ENCODE data around the gene PLOD1. TPM values are rescaled to one million over a fixed set of nuclear protein-coding genes. Genes with fewer than 3 reads are reported as not detected.

PLOD1 gene
- polyA plus RNA-seq, 3 donors, result 95.0 to 120 (median 98.6) TPM

Other genes starting within 250 kb of the PLOD1 start
- gene DRAXIN, start 243.0 kb upstream of the PLOD1 start, polyA plus RNA-seq (ENCODE audit: insufficient read length in 3 of 3), result 1 to 10 TPM; 1.3 to 1.4 (median 1.3) TPM
- 10 to 100 TPM; 53.1 to 53.9 (median 53.7) TPM for gene AGTRAP, start 198.6 kb upstream of the PLOD1 start, polyA plus RNA-seq (ENCODE audit: insufficient read length in 3 of 3)
- gene C1orf167, start 172.5 kb upstream of the PLOD1 start, polyA plus RNA-seq (ENCODE audit: insufficient read length in 3 of 3), result under 1 TPM in 2 of 3 donors, not detected in 1; 0.09 to 0.54 TPM
- gene MTHFR, start 128.8 kb upstream of the PLOD1 start, polyA plus RNA-seq (ENCODE audit: insufficient read length in 3 of 3), result 10 to 100 TPM; 18.9 to 27.1 (median 26.5) TPM
- 10 to 100 TPM; 16.9 to 29.8 (median 24.0) TPM for gene CLCN6, start 128.5 kb upstream of the PLOD1 start, polyA plus RNA-seq (ENCODE audit: insufficient read length in 3 of 3)
- 1 to 10 TPM in 1 of 3 donors, under 1 TPM in 2; 0.56 to 1.2 (median 0.65) TPM for gene NPPA, start 86.9 kb upstream of the PLOD1 start, polyA plus RNA-seq (ENCODE audit: insufficient read length in 3 of 3)
- gene NPPB, start 75.8 kb upstream of the PLOD1 start, polyA plus RNA-seq (ENCODE audit: insufficient read length in 3 of 3), result not detected
- 10 to 100 TPM; 44.9 to 53.5 (median 49.9) TPM for gene KIAA2013, start 8.3 kb upstream of the PLOD1 start, polyA plus RNA-seq (ENCODE audit: insufficient read length in 3 of 3)
- 10 to 100 TPM; 69.7 to 70.9 (median 70.0) TPM for gene MFN2, start 45.7 kb downstream of the PLOD1 start, polyA plus RNA-seq (ENCODE audit: insufficient read length in 3 of 3)
- gene MIIP, start 84.8 kb downstream of the PLOD1 start, polyA plus RNA-seq (ENCODE audit: insufficient read length in 3 of 3), result 10 to 100 TPM; 30.2 to 36.5 (median 30.9) TPM
- gene TNFRSF8, start 128.6 kb downstream of the PLOD1 start, polyA plus RNA-seq (ENCODE audit: insufficient read length in 3 of 3), result under 1 TPM; 0.54 to 0.62 (median 0.58) TPM
- 1 to 10 TPM; 5.7 to 7.3 (median 5.9) TPM for gene TNFRSF1B, start 232.3 kb downstream of the PLOD1 start, polyA plus RNA-seq (ENCODE audit: insufficient read length in 3 of 3)

All from renal pelvis (tissue), 3 donors.